ENCODE results near the gene SNTG2.

SNTG2 gene

GRCh38 chr2:979069-979928 is 28.6 kb downstream of the SNTG2 start:
- Histone ChIP-seq H3K4me1 (ENCODE audit: control insufficient read depth, low read depth, low read length) (peaks cover 6% of the 10 kb centered on the region), H3K27ac (ENCODE audit: low read length) (no peak overlapping the region), H3K27me3 (ENCODE audit: control insufficient read depth, insufficient read depth, low read length) (no peaks in the 10 kb centered on the region), H3K36me3 (ENCODE audit: control insufficient read depth, low read depth, low read length) (peaks cover 5% of the 10 kb centered on the region), H3K9me3 (ENCODE audit: control insufficient read depth, low read depth, low read length) (no peaks in the 10 kb centered on the region), H3K9ac (ENCODE audit: low read length) (no peak overlapping the region), H3K4me3 (ENCODE audit: low read length) (no peak overlapping the region)

DNA sequence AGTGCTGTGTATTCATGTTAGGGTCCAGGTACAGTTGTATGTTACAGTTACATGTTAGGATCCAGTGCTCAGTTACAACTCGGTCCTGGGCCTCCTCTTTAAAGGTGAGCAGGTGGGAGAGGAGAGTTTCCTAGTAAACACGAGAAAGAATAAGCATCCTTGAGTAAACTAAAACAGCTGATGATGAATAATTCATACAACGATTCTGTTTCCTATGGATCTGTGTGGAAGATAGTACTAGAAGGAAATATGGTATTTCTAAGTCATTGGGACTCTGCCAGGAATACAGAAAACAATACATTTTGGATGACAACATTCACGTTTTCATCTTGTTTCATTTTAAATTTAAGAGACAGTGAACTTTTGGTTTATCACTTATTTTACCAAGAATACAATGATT is 29.5 kb downstream of the SNTG2 start:
- Histone ChIP-seq H3K9ac (ENCODE audit: low read length) (no peak overlapping the region), H3K27me3 (ENCODE audit: control insufficient read depth, insufficient read depth, low read length) (no peaks in the 10 kb centered on the region), H3K4me3 (ENCODE audit: low read length) (no peak overlapping the region), H3K9me3 (ENCODE audit: control insufficient read depth, low read depth, low read length) (no peaks in the 10 kb centered on the region), H3K36me3 (ENCODE audit: control insufficient read depth, low read depth, low read length) (peaks cover 5% of the 10 kb centered on the region), H3K4me1 (ENCODE audit: control insufficient read depth, low read depth, low read length) (peaks cover 10% of the 10 kb centered on the region), H3K27ac (ENCODE audit: low read length) (no peak overlapping the region)

DNA sequence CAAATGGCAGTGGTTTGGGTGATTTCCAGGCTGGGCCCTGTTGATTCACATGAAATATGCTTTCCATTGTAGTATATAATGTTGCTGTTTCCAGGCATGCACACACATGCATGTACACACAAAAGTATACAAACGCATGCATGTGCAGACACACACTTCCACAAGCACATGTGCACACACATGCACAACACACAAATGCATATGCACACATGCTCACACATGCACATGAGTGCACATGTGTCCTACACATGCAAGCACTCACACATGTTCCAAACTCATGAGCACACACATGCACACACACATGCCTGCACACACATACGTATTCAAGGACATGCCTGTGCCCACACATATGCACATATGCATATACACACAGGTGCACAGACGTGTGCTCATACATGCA is 30.6 kb downstream of the SNTG2 start:
- no peaks in the 10 kb centered on the region for H3K27me3 ChIP-seq (ENCODE audit: control insufficient read depth, insufficient read depth, low read length)
- no peak overlapping the region for H3K4me3 ChIP-seq (ENCODE audit: low read length)
- H3K9me3 ChIP-seq (ENCODE audit: control insufficient read depth, low read depth, low read length): no peaks in the 10 kb centered on the region
- H3K27ac ChIP-seq (ENCODE audit: low read length): no peak overlapping the region
- peaks cover 10% of the 10 kb centered on the region for H3K4me1 ChIP-seq (ENCODE audit: control insufficient read depth, low read depth, low read length)
- no peak overlapping the region for H3K9ac ChIP-seq (ENCODE audit: low read length)
- H3K36me3 ChIP-seq (ENCODE audit: control insufficient read depth, low read depth, low read length): peaks cover 5% of the 10 kb centered on the region

DNA sequence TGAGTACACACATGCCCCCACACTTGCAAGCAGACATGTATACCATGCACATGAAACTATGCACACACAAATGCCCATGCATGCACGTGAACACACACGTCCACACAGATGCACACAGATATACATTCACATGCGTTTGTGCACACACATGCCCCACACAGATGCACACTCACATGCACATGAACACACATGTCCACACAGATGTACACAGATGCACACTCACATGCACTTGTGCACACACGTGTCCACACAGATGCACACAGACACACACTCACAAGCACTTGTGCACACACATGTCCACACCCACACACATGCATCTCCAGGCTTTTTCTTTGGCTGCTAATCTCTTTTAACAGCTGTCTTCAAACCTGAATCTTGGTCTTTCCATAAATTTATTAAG is 31.1 kb downstream of the SNTG2 start:
- H3K27me3 ChIP-seq (ENCODE audit: control insufficient read depth, insufficient read depth, low read length): no peaks in the 10 kb centered on the region
- H3K9ac ChIP-seq (ENCODE audit: low read length): no peak overlapping the region
- peaks cover 5% of the 10 kb centered on the region for H3K36me3 ChIP-seq (ENCODE audit: control insufficient read depth, low read depth, low read length)

GRCh38 chr2:985317-985898 is 34.8 kb downstream of the SNTG2 start:
- peaks cover 5% of the 10 kb centered on the region for H3K36me3 ChIP-seq (ENCODE audit: control insufficient read depth, low read depth, low read length)
- H3K9ac ChIP-seq (ENCODE audit: low read length): no peak overlapping the region
- no peaks in the 10 kb centered on the region for H3K9me3 ChIP-seq (ENCODE audit: control insufficient read depth, low read depth, low read length)
- no peak overlapping the region for H3K27ac ChIP-seq (ENCODE audit: low read length)
- no peak overlapping the region for H3K4me3 ChIP-seq (ENCODE audit: low read length)
- H3K27me3 ChIP-seq (ENCODE audit: control insufficient read depth, insufficient read depth, low read length): no peaks in the 10 kb centered on the region
- H3K4me1 ChIP-seq (ENCODE audit: control insufficient read depth, low read depth, low read length): peaks cover 3% of the 10 kb centered on the region

More for the DNA sequence above, 31.1 kb downstream of the SNTG2 start:
- no peaks in the 10 kb centered on the region for H3K9me3 ChIP-seq (ENCODE audit: control insufficient read depth, low read depth, low read length)
- no peak overlapping the region for H3K4me3 ChIP-seq (ENCODE audit: low read length)
- no peak overlapping the region for H3K27ac ChIP-seq (ENCODE audit: low read length)
- H3K4me1 ChIP-seq (ENCODE audit: control insufficient read depth, low read depth, low read length): peaks cover 10% of the 10 kb centered on the region

DNA sequence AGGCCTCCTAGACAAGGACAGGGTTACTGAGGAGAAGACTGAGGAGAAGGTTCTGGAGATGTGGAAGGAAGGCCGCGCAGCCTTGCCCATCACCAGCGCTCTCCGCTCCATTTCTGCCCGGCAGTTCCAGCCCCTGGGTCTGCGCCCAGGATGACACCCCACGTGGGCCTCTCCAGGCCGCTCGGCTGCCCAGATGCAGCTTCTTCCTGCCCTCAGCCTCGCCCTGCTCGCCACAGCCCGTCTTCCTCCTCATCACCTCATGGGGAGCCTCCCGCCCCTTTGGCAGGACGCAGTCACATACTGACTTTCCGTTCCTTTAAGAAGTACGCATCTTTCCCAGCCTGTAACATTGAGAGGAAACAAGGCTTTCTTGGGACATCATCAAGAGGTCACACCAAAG is 37.1 kb downstream of the SNTG2 start:
- H3K27ac ChIP-seq (ENCODE audit: low read length): no peak overlapping the region
- peaks cover 3% of the 10 kb centered on the region for H3K4me1 ChIP-seq (ENCODE audit: control insufficient read depth, low read depth, low read length)
- no peak overlapping the region for H3K4me3 ChIP-seq (ENCODE audit: low read length)
- H3K27me3 ChIP-seq (ENCODE audit: control insufficient read depth, insufficient read depth, low read length): no peaks in the 10 kb centered on the region
- no peaks in the 10 kb centered on the region for H3K36me3 ChIP-seq (ENCODE audit: control insufficient read depth, low read depth, low read length)
- no peak overlapping the region for H3K9ac ChIP-seq (ENCODE audit: low read length)
- no peaks in the 10 kb centered on the region for H3K9me3 ChIP-seq (ENCODE audit: control insufficient read depth, low read depth, low read length)

GRCh38 chr2:989781-990467 is 39.3 kb downstream of the SNTG2 start:
- Histone ChIP-seq H3K4me1 (ENCODE audit: control insufficient read depth, low read depth, low read length) (peaks cover 2% of the 10 kb centered on the region), H3K9ac (ENCODE audit: low read length) (no peak overlapping the region), H3K36me3 (ENCODE audit: control insufficient read depth, low read depth, low read length) (no peaks in the 10 kb centered on the region), H3K27ac (ENCODE audit: low read length) (no peak overlapping the region), H3K27me3 (ENCODE audit: control insufficient read depth, insufficient read depth, low read length) (no peaks in the 10 kb centered on the region), H3K4me3 (ENCODE audit: low read length) (no peak overlapping the region), H3K9me3 (ENCODE audit: control insufficient read depth, low read depth, low read length) (no peaks in the 10 kb centered on the region)

DNA sequence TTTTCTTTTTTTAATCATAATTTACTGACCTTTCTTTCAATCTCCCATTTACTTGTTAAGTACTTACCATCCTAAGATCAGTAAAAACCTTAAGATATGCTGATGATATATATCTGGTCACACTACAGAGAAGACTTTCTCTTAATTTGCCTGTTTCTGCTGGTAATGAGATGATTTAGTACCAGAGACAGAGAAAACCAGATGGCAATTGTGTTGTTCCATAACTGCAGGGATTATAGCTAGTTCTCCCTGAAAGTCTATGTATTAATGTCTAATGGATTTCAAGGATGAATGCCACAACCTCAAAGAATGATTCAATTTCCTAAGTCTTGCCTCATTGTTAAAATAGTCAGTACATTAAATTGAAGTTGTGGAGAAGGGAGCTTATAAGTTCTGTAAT is 40.3 kb downstream of the SNTG2 start:
- no peaks in the 10 kb centered on the region for H3K27me3 ChIP-seq (ENCODE audit: control insufficient read depth, insufficient read depth, low read length)
- no peaks in the 10 kb centered on the region for H3K9me3 ChIP-seq (ENCODE audit: control insufficient read depth, low read depth, low read length)
- no peaks in the 10 kb centered on the region for H3K36me3 ChIP-seq (ENCODE audit: control insufficient read depth, low read depth, low read length)
- H3K4me1 ChIP-seq (ENCODE audit: control insufficient read depth, low read depth, low read length): no peaks in the 10 kb centered on the region
- no peak overlapping the region for H3K9ac ChIP-seq (ENCODE audit: low read length)
- no peak overlapping the region for H3K4me3 ChIP-seq (ENCODE audit: low read length)
- no peak overlapping the region for H3K27ac ChIP-seq (ENCODE audit: low read length)

- Histone ChIP-seq H3K9me3 (ENCODE audit: control insufficient read depth, low read depth, low read length) (no peaks in the 10 kb centered on the region), H3K36me3 (ENCODE audit: control insufficient read depth, low read depth, low read length) (no peaks in the 10 kb centered on the region), H3K4me1 (ENCODE audit: control insufficient read depth, low read depth, low read length) (no peaks in the 10 kb centered on the region), H3K27ac (ENCODE audit: low read length) (no peak overlapping the region), H3K27me3 (ENCODE audit: control insufficient read depth, insufficient read depth, low read length) (no peaks in the 10 kb centered on the region), H3K9ac (ENCODE audit: low read length) (no peak overlapping the region), H3K4me3 (ENCODE audit: low read length) (no peak overlapping the region)
These were observed 51.7 kb downstream of the SNTG2 start for GRCh38 chr2:1002350-1002749.

- Histone ChIP-seq H3K4me3 (ENCODE audit: low read length) (no peak overlapping the region), H3K36me3 (ENCODE audit: control insufficient read depth, low read depth, low read length) (no peaks in the 10 kb centered on the region), H3K9me3 (ENCODE audit: control insufficient read depth, low read depth, low read length) (no peaks in the 10 kb centered on the region), H3K9ac (ENCODE audit: low read length) (no peak overlapping the region), H3K27ac (ENCODE audit: low read length) (no peak overlapping the region), H3K27me3 (ENCODE audit: control insufficient read depth, insufficient read depth, low read length) (no peaks in the 10 kb centered on the region), H3K4me1 (ENCODE audit: control insufficient read depth, low read depth, low read length) (no peaks in the 10 kb centered on the region)
These were observed 53.7 kb downstream of the SNTG2 start for GRCh38 chr2:1004398-1004797.

- H3K9ac ChIP-seq (ENCODE audit: low read length): no peak overlapping the region
- peaks cover 9% of the 10 kb centered on the region for H3K4me1 ChIP-seq (ENCODE audit: control insufficient read depth, low read depth, low read length)
- H3K4me3 ChIP-seq (ENCODE audit: low read length): no peak overlapping the region
- H3K9me3 ChIP-seq (ENCODE audit: control insufficient read depth, low read depth, low read length): no peaks in the 10 kb centered on the region
- H3K36me3 ChIP-seq (ENCODE audit: control insufficient read depth, low read depth, low read length): no peaks in the 10 kb centered on the region
- H3K27me3 ChIP-seq (ENCODE audit: control insufficient read depth, insufficient read depth, low read length): peaks cover 3% of the 10 kb centered on the region
- no peak overlapping the region for H3K27ac ChIP-seq (ENCODE audit: low read length)
These were observed 59.8 kb downstream of the SNTG2 start for GRCh38 chr2:1010415-1010930.
